ENCODE measurements around the gene MAPK8IP1. TPM values are rescaled to one million over a fixed set of nuclear protein-coding genes. Genes with fewer than 3 reads are reported as not detected.

MAPK8IP1 gene
- total RNA-seq, 1 experiment from 2014 or later = 8.2 TPM

DNA sequence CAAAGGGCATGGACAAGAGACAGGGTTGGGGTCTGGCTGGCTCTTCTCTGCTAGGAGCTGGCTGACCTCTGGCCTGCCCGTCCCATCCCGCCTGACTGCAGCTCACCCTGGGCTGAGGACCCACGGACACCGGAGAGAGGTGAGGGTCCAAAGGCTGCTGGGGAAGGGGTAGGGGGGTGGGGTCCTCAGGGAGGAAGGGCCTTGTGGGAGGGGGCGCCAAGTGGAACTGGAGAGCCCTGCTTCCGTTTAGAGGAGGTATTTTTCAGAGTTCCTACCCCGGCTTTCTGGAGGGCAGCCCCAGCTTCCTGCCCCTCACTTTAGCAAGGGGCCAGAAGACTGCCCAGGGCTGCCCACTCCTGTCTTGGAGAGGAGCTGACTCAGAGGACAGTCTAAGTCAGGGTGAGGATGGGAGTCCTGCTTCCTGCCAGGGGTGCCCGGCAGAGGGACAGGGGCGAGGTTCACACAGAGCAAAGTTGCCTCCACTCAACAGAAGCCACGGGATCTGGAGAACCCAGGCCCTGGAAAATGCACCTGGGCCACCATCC, 44.1 kb downstream of the MAPK8IP1 start:
- ChIA-PET POLR2A (no interaction called here), CTCF (interaction anchor here (0.6 to 0.7 kb wide), 2 partner anchors 35 to 103 kb away, joined by 3 read pairs; no protein-coding TSS in a partner anchor)
- Histone ChIP-seq H3K27me3 (replicated peaks; ENCODE audit: control insufficient read depth, insufficient read depth, low read length) (no peaks in the 10 kb centered on the region), H3K4me3 (ENCODE audit: low read depth, low read length) (no peak overlapping the region), H3K9me3 (no peaks in the 10 kb centered on the region), H3K36me3 (ENCODE audit: control insufficient read depth, insufficient read depth, low read length) (peaks cover 1% of the 10 kb centered on the region), H3K4me1 (0 out of 2 replicates have a peak, but pooled peaks cover 4% of the 10 kb centered on the region)
- no peaks in the 10 kb centered on the region for H3K9me3 Mint-ChIP-seq (ENCODE audit: unreplicated experiment)
- peaks cover 58% of the 10 kb centered on the region for H3K36me3 Mint-ChIP-seq (ENCODE audit: insufficient read depth, unreplicated experiment)
- no peak overlapping the region for H3K27ac Mint-ChIP-seq (ENCODE audit: unreplicated experiment)
- intact Hi-C loops (cut with micrococcal nuclease; ENCODE audit: unreplicated experiment) = no loop called here
- no TSS peak for BruUV-seq (replicated peaks)
- TF ChIP-seq, protein P1, sequence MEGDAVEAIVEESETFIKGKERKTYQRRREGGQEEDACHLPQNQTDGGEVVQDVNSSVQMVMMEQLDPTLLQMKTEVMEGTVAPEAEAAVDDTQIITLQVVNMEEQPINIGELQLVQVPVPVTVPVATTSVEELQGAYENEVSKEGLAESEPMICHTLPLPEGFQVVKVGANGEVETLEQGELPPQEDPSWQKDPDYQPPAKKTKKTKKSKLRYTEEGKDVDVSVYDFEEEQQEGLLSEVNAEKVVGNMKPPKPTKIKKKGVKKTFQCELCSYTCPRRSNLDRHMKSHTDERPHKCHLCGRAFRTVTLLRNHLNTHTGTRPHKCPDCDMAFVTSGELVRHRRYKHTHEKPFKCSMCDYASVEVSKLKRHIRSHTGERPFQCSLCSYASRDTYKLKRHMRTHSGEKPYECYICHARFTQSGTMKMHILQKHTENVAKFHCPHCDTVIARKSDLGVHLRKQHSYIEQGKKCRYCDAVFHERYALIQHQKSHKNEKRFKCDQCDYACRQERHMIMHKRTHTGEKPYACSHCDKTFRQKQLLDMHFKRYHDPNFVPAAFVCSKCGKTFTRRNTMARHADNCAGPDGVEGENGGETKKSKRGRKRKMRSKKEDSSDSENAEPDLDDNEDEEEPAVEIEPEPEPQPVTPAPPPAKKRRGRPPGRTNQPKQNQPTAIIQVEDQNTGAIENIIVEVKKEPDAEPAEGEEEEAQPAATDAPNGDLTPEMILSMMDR (IDR thresholded peaks at IDR 0.05; ENCODE audit: insufficient read depth in 1 of 2, low read depth in 1 of 2, low read length in 1 of 2, severe bottlenecking in 1 of 2, unreplicated experiment in 1 of 2) = no peak
- no peaks in the 10 kb centered on the region for H3K27me3 Mint-ChIP-seq (ENCODE audit: insufficient read depth, unreplicated experiment)
- no peak overlapping the region for H3K4me3 Mint-ChIP-seq (ENCODE audit: unreplicated experiment)
- peaks cover under 1% of the 10 kb centered on the region for H3K4me1 Mint-ChIP-seq (ENCODE audit: low read depth, unreplicated experiment)
- DNase-seq = no peak

DNA sequence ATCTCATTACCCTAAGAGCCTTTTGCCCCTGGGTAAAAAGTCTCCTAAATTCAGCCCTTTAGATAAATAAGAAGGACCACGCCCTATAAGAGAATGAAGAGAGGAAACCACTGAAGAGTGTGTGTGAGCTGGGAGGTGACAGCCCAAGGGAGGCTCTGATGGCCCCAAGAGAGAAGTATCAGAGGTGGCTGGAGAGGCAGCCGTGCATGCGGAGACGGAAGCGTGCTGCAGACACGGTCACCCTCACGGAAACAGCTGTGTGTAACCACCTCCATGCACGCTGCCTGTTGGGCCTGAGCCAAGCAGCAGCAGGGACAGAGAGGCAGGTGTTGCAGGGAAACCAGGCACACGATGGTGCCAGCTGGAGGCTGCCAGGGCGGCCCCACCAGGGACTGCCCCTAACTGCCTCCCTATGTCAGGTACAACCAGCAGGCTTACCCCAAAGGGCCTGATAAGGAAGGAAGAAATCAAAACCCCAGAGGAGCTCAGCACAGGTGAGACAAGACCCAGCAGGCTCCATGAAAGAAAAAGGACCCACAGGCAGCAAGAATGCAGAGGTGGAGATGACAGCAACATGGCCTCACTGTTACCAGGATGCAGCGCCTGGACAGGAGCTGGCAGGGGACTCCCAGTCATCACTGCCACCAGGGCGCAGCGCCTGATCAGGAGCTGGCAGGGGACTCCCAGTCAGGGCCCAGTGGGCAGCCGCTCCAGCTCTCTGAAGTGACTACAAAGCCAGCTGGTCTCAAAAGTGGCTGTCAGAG, 44.8 kb downstream of the MAPK8IP1 start:
- Mint-ChIP-seq H3K4me1 (ENCODE audit: low read depth, unreplicated experiment) (no peaks in the 10 kb centered on the region), H3K27ac (ENCODE audit: unreplicated experiment) (no peak overlapping the region), H3K27me3 (ENCODE audit: insufficient read depth, unreplicated experiment) (no peaks in the 10 kb centered on the region), H3K36me3 (ENCODE audit: insufficient read depth, unreplicated experiment) (peaks cover 54% of the 10 kb centered on the region), H3K9me3 (ENCODE audit: unreplicated experiment) (no peaks in the 10 kb centered on the region), H3K4me3 (ENCODE audit: unreplicated experiment) (no peak overlapping the region)
- Histone ChIP-seq H3K4me3 (ENCODE audit: low read depth, low read length) (no peak overlapping the region), H3K9me3 (no peaks in the 10 kb centered on the region), H3K36me3 (ENCODE audit: control insufficient read depth, insufficient read depth, low read length) (peaks cover 1% of the 10 kb centered on the region), H3K27me3 (replicated peaks; ENCODE audit: control insufficient read depth, insufficient read depth, low read length) (no peaks in the 10 kb centered on the region), H3K4me1 (0 out of 2 replicates have a peak, but pooled peaks cover 4% of the 10 kb centered on the region)
- DNase-seq = no peak
- TF ChIP-seq, protein P1 (IDR thresholded peaks at IDR 0.05; ENCODE audit: insufficient read depth in 1 of 2, low read depth in 1 of 2, low read length in 1 of 2, severe bottlenecking in 1 of 2, unreplicated experiment in 1 of 2) = no peak
- BruUV-seq (replicated peaks) = no TSS peak
- POLR2A ChIA-PET = no interaction called here
- intact Hi-C loops (cut with micrococcal nuclease; ENCODE audit: unreplicated experiment) = no loop called here
- CTCF ChIA-PET = interaction anchor here (0.5 to 1.0 kb wide), 4 partner anchors 34 to 76 kb away, joined by 3 to 6 read pairs (median 3); no protein-coding TSS in a partner anchor

DNA sequence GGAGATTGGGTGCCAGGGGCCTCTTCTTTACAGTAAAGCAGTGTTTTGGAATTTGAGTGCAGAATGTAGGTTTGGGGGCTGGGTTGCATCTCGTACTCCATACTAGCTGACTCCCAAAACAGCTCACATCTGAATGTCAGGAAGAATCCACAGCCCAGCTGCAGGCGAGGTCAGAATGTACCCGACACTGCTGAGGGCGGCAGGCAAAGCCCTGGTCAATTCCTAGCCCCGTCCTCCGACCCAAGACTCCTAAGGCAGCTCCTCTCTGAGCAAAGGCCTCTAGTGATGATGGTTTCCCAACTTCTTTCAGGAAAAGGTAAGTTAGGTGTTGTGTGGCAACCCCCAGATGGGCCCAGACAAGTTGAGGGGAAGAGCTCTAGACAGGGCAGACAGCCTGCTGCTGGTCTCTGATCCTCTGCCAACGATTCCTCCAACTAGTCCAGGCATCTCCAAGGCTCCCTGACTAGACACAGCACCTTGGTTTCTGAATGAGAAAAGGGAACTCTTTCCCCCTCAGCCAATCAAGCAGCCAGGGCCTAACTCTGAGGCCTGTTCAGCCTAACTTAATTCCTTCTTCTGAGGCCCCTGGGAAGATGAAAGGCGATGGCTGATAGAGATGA, 45.6 kb downstream of the MAPK8IP1 start:
- intact Hi-C loops (cut with micrococcal nuclease; ENCODE audit: unreplicated experiment) = no loop called here
- H3K36me3 Mint-ChIP-seq (ENCODE audit: insufficient read depth, unreplicated experiment) = peaks cover 51% of the 10 kb centered on the region
- BruUV-seq (replicated peaks) = no TSS peak
- Histone ChIP-seq H3K4me1 (0 out of 2 replicates have a peak, but pooled peaks cover 4% of the 10 kb centered on the region), H3K27me3 (replicated peaks; ENCODE audit: control insufficient read depth, insufficient read depth, low read length) (no peaks in the 10 kb centered on the region), H3K9me3 (no peaks in the 10 kb centered on the region), H3K4me3 (ENCODE audit: low read depth, low read length) (no peak overlapping the region), H3K36me3 (ENCODE audit: control insufficient read depth, insufficient read depth, low read length) (peaks cover 1% of the 10 kb centered on the region; the same call in 1 of the 2 replicates)
- TF ChIP-seq, protein P1 (IDR thresholded peaks at IDR 0.05; ENCODE audit: insufficient read depth in 1 of 2, low read depth in 1 of 2, low read length in 1 of 2, severe bottlenecking in 1 of 2, unreplicated experiment in 1 of 2) = no peak
- H3K9me3 Mint-ChIP-seq (ENCODE audit: unreplicated experiment) = no peaks in the 10 kb centered on the region
- H3K4me1 Mint-ChIP-seq (ENCODE audit: low read depth, unreplicated experiment) = no peaks in the 10 kb centered on the region
- DNase-seq = no peak
- no peaks in the 10 kb centered on the region for H3K27me3 Mint-ChIP-seq (ENCODE audit: insufficient read depth, unreplicated experiment)
- no peak overlapping the region for H3K27ac Mint-ChIP-seq (ENCODE audit: unreplicated experiment)
- POLR2A ChIA-PET = no interaction called here
- CTCF ChIA-PET = interaction anchor here (0.5 to 1.0 kb wide), 3 partner anchors 52 to 75 kb away, joined by 3 to 6 read pairs (median 3); no protein-coding TSS in a partner anchor
- no peak overlapping the region for H3K4me3 Mint-ChIP-seq (ENCODE audit: unreplicated experiment)
